Activated CD8-positive, alpha-beta memory T cell treated with anti-CD3 and anti-CD28 coated beads for 4 hours (primary cell): ENCODE data around the gene PRUNE2.
"Not testable (repeated sequence)": the region's sequence is repeated elsewhere in the genome, so short reads cannot be mapped to it uniquely, and the experiment has no call there.

ENCODE experiments used
- DNase-seq, 2 donors: peaks; one replicate each; pipeline ENCODE4 v3.0.0-alpha.2; 2020; ENCODE audit warnings: low read depth in 2 of 2

The PRUNE2 gene

DNA sequence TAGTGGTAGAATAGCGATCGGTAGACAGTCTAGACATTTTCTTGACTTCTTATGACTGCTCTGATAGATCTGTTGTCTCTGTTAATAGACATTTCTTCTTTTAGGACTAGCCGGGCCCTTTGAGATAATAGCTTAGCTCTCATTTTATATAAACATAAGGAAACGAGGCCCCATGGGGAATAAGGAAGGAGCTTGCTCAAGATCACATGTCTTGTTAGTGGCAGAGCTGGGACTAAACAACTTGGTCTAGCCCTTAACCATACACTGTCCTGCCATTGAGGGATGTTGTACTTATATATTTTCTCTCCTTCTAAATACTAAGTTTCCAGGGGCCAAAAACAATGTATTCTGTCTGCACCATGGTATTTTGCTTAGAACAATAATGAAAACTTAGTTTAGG, 306.9 kb downstream of the PRUNE2 start:
- DNase-seq, result no peak

DNA sequence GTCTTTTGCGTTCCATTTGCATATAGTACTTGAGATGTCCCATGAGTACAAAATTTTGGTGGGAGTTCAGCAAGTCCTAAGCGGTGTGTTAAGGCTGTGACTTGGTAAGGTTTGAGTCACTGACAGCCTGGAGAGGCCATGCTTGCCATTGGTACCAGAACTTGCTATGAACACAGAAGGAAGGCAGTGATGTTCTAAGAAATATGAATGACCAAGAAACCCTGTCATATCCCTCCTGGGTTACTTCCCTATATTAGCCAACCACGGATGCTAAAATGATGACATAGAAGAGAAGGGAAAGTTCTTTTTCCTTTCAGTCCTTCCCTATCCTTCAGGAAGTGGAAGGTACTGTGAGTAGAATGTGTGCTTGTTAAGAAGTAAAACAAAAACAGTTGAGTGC, 310.3 kb downstream of the PRUNE2 start:
- no peak for DNase-seq

DNA sequence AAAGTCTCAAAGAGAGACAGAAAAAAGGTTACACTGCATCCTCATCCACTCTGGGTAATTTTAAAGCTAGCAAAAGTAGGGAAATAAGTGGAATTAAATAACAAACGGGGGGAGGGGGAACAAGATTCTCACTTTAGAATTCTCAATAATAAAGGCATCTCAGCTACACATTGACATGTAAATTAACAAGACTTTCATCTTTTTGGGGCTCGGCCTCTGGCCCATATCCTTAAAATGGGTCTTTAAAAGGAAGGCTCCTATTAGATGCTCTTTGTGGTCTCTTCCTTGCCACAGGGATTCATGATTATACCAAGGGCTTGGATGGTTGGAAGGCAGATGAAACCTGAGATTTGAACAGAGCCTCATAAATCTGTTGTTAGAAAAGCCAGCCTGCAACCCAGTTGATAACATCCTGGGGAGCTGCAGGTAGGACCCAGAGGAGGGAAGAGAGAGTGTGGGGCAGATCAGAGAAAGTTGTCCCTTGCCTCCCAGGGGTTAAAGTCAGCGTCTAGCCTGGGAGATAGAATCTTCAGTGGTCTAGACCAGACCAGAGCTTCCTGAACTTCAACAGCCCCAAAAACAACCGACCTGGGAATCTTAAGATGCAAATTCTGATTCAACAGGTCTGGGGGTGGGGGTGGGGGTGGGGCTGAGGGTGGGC, 311.0 kb downstream of the PRUNE2 start:
- DNase-seq, result no peak

DNA sequence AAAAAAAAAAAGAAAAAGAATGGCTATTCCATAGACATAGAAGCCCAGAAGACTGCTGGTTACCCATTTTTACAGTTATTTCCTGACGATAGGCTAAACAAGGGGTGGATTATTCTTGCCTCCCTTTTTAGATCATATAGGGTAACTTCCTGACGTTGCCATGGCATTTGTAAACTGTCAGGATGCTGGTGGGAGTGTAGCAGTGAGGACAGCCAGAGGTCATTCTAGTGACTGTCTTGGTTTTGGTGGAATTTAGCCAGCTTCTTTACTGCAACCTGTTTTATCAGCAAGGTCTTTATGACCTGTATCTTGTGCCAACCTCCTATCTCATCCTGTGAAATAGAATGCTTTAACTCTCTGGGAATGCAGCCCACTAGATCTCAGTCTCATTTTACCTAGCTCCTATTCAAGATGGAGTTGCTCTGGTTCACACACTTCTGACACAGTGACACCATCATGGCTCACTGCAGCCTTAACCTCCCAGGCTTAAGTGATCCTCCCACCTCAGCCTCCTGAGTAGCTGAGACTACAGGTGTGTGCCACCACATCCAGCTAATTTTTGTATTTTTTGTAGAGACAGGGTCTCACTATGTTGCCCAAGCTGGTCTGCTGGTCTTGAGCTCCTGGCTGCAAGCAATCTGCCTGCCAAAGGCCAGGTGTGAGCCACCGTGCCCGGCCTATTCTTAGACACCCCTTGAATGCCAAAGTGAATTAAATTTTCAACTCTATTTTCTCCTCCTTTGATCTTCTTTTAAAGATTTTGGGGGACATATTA, 311.8 kb downstream of the PRUNE2 start:
- DNase-seq, result not testable (repeated sequence)

DNA sequence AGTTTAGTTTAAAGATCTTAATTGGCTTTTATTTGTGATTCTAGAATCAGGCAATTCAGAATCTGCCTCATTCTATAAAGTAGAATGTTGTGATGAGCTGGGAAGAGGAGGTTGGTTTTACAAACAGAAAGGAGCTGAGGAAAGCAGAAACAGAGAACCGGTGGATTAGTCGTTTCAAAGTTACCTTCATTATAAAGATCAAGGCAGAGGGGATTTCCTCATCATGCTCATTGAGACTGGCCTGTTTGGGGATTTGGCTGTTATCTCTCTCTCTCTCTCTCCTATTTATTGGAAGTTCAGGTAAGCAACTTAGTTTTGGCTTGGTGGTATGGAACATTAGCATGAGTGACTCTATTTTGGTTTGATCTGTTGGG, 313.0 kb downstream of the PRUNE2 start:
- DNase-seq, result no peak

DNA sequence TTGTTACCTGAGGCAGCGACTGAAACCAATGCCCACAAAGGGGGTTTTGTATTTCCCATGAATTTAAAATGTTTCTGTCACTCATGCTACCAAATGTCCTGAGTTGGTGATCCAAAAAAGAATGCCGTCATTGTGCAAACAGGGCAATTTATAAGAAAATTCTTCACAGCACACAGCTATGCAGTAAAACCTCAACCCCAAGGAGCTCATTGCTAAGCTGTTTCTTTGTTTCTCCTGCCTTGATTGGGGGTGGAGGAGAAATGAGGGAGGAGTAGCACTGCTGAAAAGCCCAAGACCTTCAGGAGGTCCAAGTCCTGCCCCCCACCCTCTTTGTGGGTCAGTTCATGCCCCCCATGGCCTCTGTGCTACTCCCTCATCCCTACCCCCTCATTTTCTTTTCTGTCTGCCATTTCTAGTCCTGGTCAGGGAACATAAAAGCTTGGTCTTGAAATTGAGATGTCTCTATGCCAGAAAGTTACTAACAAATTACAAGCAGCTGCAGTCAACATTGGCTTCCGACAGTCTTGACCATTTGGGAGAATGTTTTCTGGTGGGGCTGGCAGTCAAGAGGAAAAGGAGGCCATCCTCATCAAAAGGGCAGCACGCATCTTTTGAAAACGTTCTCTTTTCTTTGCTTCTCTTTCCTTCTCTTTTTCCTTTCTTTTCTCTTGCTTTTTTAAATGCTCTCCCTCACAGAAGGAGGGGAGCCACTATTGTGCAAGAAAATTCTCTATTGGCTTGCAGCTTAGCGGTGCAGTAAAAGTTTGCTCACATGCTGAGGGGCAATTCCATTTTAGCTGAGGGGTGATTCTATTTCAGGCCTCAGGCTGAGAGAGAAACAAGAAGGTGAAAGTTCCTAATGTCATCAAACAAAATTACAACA, 313.6 kb downstream of the PRUNE2 start:
- no peak for DNase-seq

DNA sequence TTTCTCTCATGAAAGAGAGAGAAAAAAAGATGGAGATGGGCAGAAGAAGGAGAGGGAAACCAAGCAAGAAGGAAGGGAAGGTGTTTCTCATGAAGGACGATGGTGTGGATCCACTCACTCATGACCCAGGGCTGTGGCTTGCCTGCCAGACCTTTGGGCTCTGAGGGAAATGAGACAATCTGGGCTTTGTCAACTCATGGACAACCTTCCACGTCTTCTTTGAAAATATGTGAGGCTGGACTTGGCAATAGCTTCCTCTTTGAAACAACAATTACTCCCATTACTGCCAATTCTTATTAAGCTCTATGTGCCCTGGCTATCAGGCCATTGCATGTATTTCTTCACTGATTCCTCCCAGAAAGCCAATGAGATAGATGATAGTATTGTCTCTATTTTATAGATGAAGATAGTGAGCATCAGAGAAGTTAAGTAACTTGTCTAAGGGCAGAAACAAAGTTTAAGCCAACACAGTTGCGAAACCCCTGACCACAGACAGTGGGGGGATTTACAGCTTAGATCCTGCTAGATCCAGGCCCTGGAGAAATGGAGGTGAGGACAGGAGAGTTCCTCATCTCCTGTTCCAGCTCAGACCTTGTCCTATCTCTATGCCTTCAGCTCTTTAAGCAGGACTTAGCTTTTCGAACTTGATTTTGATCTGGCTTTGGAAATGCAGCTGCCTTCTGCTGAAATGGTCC, 314.5 kb downstream of the PRUNE2 start:
- DNase-seq, result no peak

DNA sequence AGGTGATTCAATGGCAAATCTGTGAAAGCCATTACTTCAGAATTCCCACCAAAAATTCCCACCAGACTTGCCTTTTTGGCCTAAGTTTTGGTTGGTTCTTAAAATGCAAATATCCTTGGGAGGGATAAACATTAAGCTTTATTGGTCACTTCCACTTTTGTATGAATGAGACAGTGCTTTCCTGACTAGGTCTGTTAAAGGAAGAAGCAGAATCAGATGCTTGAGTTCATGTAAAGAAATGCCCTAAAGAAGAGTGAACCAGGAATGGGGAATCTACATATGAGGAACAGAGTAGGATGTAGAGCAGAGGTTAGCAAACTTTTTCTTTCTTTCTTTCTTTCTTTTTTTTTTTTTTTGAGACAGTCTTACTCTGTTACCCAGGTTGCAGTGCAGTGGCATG, 317.6 kb downstream of the PRUNE2 start:
- DNase-seq, result no peak

DNA sequence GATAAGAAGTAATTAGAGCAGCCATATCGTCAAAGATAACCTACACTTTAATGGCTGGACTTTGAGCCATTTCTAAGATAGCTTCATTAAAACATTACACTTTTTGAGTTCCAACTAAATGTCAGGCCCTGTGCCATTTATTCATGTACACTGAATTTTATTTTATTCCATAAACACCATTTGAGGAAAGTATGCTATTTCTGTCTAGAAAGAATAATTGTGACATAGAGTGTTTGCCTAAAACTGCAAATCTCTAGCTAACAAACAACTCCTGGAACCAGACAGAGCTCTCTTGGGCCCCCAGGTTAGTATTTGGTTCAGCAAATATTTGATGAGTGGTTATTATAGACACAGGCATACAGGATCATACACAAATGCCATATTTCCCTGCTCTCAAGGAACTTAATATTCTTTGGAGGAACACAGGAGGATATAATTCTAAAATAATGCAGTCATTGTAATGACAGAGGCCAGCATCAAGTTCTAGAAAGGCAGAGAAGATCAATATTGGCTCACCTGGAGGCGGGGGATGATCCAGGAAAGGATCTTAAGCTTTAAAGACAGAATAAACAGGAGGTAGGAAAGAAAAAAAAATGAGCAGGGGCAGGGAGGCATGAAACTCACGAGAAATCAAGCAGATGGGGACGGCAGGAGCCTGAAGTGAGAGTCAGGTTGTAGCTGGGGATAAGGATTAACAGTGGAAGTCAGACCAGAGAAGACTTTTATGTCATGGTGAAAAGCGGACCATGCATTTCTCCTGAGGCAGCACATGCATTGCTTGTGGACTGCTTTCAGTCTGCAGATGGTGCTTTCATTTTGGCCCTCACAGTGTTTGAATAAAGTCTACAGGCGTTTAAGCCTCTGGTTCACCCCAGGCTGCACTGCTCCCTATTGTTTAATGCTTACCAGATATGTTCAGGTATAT, 319.3 kb downstream of the PRUNE2 start:
- no peak for DNase-seq

DNA sequence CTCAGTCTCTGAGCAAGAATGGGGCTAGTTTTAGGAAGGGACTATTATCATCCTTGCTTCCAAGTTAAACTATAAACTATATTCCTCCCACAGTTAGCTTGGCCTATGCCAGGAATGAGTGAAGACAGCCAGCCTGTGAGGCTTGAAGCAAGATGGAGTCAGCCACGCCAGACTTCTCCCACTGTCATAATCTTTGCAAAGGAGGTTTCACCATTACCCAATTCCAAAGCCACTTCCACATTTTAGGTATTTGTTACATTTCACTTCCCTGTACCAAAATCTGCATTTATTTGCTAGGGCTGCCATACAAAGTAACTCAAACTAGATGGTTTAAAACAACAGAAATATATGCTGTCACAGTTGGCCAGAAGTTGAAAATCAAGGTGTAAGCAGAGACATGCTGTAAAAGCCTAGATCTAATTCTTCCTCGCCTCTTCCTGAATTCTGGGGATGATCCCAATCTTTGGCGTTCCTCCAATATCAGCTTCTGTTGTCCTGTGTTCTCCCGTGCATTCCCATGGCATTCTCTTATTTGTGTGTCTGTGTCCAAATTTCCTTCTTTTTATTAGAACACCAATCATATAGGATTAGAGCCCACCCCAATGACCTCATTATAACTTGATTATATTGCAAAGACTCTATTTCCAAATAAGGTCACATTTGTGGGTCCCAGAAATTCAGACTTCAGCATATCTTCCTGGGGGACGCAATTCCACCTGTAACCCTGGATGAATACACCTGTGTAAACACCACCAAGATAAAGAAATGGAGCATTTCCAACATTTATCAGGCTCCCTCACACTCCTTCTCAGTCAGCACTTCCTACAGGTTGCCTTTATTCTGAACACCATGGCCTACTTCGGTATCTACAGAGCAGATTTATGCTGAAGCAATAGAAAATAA, 320.2 kb downstream of the PRUNE2 start:
- DNase-seq, result no peak

DNA sequence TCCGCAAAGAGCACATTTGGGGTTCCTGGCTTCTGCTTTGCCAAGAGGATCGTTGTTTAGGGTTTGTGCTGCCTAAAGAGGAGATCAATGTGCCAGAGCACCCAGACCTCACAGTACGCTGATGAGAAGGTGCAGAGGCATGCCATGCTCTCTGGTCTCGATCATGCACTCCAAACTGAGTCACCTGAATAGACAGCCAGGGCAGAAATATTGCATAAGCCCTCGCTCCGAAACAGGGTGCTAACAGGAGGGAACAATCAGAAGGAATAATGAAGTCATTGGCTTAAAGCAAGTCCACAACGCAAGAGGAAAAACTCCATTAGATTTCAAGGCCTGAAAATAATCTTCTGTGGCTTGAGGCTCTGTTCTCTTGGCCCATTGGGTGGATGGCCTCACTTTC, 322.7 kb downstream of the PRUNE2 start:
- DNase-seq, result no peak

DNA sequence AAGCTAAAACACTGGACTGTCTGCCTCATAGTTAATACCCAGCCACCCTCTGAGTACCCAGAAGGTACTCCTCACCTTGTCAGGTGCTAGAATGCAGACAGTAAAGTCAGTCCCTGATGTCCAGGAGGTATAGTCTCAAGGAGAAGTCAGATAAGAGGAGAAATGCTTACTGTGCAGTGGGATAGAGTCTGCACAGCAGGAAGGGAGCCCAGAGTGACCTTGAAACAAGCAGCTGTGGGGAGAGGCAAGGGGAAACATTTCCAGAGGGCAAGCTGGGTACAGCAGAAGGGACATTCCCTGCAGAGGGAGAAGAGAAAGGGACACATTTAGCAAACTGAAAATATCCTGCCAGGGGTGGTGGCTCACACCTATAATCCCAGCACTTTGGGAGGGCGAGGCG, 324.2 kb downstream of the PRUNE2 start:
- no peak for DNase-seq

DNA sequence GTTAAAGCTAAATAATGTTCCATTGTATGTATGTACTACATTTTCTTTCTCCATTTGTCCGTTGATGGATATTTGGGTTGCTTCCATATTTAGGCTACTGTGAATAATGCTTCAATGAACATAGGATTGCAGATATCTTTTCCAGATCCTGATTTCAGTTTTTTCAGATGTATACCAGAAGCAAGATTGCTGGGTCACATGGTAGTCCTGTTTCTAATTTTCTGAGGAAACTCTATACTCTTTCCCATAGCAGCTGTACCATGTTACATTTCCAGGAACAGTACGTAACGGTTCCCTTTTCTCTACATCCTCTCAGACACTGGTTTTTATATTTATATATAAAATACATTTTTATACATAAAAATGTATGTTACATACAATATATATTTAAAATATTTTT, 325.1 kb downstream of the PRUNE2 start:
- no peak for DNase-seq

DNA sequence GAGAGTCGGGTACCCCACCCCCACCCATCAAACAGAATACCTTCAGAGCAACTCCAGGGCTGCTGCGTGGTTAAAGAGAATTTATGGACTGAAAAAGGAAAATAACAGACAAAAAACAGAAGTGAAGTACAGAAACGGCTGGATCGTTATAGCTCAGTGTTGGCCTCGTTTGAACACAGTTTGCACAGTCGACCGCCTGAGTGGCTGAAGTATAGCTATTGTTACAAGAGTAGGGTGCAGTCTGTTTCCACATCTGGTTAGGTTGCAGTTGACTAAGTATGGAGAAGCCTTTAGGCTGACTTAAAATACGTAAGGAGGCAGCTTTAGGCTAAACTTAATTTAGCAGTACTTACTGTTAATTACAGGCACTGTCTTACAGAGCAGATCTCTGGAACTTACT, 325.7 kb downstream of the PRUNE2 start:
- DNase-seq, result no peak

DNA sequence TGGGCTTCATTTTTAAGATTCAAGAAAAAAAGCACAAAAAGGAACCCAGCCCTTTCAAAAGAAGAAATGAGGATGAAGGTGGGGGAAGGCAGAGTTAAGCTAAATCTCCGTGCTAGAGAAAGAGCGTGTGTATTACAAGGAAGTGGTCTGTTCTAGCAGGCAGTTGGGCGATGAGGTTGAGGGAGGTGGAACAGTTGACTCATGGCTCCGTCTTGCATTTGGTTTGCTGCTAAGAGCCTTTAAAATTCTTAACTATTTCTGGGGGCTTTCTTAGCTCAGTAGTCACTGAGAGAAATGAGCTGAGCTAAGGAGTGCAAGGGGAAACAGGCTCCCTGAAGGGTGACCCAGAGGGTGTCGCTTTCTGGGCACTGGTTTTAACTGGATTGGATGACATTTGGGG, 329.6 kb downstream of the PRUNE2 start:
- DNase-seq, result peak; percentile 50 to 57

DNA sequence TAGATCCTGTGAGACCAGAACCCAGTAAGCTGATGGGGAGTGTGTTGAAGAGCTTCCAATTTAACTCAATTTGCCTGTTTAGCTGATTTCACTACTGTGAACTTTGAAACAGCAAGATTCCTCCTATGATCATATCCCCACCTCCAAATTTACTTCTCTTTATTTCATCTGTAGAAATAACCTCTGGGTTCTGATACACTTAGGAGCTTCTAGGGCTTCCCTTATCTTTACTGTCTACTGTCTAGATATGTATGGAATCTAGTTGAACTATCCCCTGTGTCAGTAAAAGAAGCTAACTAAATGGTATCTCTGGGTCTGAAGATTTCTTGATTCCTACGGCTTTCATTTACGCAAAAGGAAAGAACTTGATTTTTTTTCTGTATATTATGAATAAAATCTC, 330.2 kb downstream of the PRUNE2 start:
- DNase-seq, result no peak

DNA sequence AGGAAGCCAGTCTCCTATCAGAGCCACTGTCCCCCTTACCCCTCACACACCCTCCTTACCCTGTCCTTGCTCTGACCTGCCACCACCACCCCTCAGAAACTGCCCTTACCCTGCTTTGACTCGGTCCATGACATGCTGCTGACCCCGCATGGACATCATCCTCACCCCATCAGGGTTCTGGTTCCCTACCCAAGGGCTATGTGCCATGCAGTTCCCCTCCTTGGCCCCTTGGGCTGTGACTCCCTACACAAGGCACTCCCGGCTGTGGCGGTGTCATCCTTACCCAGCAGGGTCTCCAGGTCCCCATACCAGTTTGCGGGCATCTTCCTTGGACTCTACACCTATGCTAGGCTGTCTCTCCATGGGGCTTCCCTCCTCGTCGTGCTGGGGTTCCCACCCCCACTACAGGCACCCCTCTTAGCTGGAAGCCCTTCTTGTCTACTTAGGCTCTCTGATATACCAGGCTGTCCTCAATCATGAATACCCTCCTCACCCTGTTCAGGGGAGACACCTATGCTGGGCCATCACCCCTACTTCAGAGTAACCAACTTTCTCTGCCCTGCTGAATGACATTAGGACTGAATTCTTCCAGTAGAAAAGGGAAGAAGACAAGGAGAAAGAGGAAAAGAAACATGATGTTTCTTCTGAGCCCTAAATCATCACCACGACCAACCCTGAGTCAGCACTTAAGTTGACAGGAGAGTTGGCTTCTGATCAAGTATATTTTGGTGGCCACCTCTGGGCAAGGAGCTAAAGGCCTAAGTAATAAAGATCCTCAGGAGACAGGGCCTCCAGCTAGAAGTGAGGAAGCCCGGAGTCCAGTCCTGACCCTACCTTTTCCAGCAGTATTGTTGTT, 331.8 kb downstream of the PRUNE2 start:
- no peak for DNase-seq

DNA sequence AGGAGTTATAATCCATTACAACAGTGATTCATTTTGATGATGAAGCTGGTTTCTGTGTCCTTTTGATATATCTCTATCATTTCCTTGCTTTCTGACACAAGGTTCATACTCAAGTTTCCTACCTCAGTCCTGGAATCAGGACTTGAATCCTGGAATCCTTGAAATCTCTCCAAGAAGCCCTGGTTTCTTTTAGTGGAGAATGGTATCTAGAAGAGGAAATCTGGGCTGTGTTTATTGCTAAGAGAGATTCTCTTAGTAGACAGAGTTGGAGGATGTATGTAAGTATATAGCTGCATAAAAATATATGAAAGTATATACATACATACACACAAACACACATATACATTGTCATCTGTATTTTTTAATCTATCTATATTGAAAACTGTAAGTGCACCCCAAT, 332.5 kb downstream of the PRUNE2 start:
- DNase-seq, result no peak

DNA sequence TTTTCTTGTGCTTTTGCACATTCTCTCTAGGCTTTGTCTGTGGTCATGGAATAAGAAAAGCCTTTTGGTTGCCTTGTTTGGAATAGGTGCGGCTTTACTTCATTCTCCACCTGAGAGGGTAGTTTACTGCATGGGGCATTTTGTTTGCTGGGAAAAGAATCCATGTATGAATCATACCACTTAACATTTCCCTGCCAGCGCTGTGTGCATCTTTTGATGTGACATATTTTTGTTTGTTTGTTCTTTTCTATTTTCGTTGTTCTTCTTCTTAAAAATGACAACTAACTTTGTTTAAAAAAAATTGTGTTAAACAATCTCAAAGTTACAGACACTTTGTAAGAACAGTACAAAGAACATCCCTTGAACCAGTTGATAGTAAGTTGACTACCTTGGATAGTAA, 333.8 kb downstream of the PRUNE2 start:
- no peak for DNase-seq
